Activated CD4-positive, alpha-beta T cell treated with anti-CD3 and anti-CD28 coated beads, Interleukin-2, amount 10 ng/mL, durations not matched to agents 24 days and 14 days (primary cell): Measurements from ENCODE around the gene PRCC. TPM values are rescaled to one million over a fixed set of nuclear protein-coding genes. Genes with fewer than 3 reads are reported as not detected.

Source experiments
- DNase-seq: peaks from one replicate; pipeline ENCODE4 v3.0.0; 2022
- H3K27ac Mint-ChIP-seq: one replicate; pipeline ENCODE4 v1.8.0; 2022; ENCODE audit warnings: mild to moderate bottlenecking, mixed read lengths
- H3K27me3 Mint-ChIP-seq: one replicate; pipeline ENCODE4 v1.8.0; 2022; ENCODE audit warnings: mixed read lengths
- H3K36me3 Mint-ChIP-seq: one replicate; pipeline ENCODE4 v1.8.0; 2022; ENCODE audit warnings: low read depth, mild to moderate bottlenecking, mixed read lengths
- H3K4me1 Mint-ChIP-seq: one replicate; pipeline ENCODE4 v1.8.0; 2021; ENCODE audit warnings: mixed read lengths
- H3K4me3 Mint-ChIP-seq: one replicate; pipeline ENCODE4 v1.8.0; 2022; ENCODE audit warnings: mild to moderate bottlenecking, moderate library complexity, mixed read lengths
- H3K9me3 Mint-ChIP-seq: one replicate; pipeline ENCODE4 v1.8.0; 2021; ENCODE audit warnings: mixed read lengths
- intact Hi-C: fragments of 100-400 bp; cut with micrococcal nuclease; formaldehyde crosslinking; loops from one replicate; pipeline ENCODE4 v1.15.1; 2023
- total RNA-seq: library from RNA; stranded (reverse); gene quantifications from 2 replicates; pipeline ENCODE4 v1.2.3, GENCODE V29; 2022

PRCC gene
- total RNA-seq, 1 donor from 2014 or later, result 120 TPM

- Mint-ChIP-seq H3K36me3 (peaks cover 2% of the 10 kb centered on the region), H3K27ac (no peak overlapping the region), H3K9me3 (no peaks in the 10 kb centered on the region), H3K4me3 (peak overlapping the region; percentile 71), H3K27me3 (peaks cover 50% of the 10 kb centered on the region), H3K4me1 (peaks cover 31% of the 10 kb centered on the region)
- intact Hi-C loops, result no loop called here
- DNase-seq, result no peak
Measured at GRCh38 chr1:156844638-156845037, 77.3 kb downstream of the PRCC start.

- no peaks in the 10 kb centered on the region for H3K9me3 Mint-ChIP-seq
- peak; percentile 79 for DNase-seq
- no peak overlapping the region for H3K27ac Mint-ChIP-seq
- H3K27me3 Mint-ChIP-seq, result peaks cover 48% of the 10 kb centered on the region
- intact Hi-C loops, result no loop called here
- H3K4me3 Mint-ChIP-seq, result peak overlapping the region; percentile 71
- peaks cover 30% of the 10 kb centered on the region for H3K4me1 Mint-ChIP-seq
- peaks cover 2% of the 10 kb centered on the region for H3K36me3 Mint-ChIP-seq
Measured at GRCh38 chr1:156845055-156845952, 78.0 kb downstream of the PRCC start.

DNA sequence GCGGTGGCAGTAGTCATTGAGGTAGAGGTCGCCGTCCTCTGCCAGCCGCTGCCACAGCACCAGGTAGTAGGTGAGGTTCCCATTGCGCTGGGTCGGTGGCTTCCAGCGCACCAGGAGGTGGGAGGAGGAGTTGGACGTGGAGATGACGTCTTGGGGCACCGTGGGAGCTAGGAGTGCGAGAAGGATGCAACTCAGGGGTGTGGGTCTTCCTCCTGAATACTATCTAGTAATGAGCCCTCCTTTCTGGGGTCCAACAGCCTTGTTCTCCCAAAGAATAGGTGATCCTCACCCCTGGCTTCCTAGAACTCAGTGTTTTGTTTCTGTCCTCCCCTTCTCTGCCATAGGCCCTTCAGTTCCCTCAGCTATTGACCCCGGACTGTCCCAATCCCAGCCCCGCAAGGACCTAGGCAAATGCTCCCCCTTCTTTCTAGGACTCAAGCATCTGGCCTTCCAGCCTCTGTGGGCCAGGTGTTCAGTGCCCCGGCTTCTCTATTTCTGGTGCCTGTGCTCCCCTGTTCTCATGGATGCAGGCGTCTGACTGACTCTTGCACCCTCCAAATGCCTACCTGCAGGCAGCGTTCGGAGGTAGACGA, 78.7 kb downstream of the PRCC start:
- Mint-ChIP-seq H3K36me3 (peaks cover 2% of the 10 kb centered on the region), H3K27me3 (peaks cover 44% of the 10 kb centered on the region), H3K4me3 (no peak overlapping the region), H3K27ac (no peak overlapping the region), H3K4me1 (peaks cover 30% of the 10 kb centered on the region), H3K9me3 (no peaks in the 10 kb centered on the region)
- no peak for DNase-seq
- intact Hi-C loops, result no loop called here

DNA sequence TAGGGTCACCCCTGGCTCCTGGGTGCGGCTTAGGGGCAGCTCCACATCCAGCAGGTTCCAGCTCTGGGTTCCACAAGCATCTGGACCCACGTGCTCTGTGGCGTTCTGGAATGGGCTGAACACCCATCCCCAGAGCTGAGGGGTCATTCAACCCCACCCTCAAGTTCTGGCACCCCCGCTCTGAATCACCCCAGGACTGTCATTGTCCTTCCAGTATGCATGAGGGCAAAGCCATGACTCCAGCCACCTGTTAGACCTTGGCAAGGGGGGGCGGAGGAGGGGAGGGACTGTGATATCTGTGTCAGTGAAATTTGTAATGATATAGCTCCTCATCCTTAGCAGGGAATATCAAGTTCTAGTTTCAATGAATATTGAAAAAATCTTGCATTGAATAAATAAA, 79.3 kb downstream of the PRCC start:
- peaks cover 44% of the 10 kb centered on the region for H3K27me3 Mint-ChIP-seq
- H3K4me1 Mint-ChIP-seq, result peaks cover 30% of the 10 kb centered on the region
- intact Hi-C loops, result no loop called here
- DNase-seq, result no peak
- H3K36me3 Mint-ChIP-seq, result peaks cover 2% of the 10 kb centered on the region
- no peak overlapping the region for H3K4me3 Mint-ChIP-seq
- no peak overlapping the region for H3K27ac Mint-ChIP-seq
- H3K9me3 Mint-ChIP-seq, result no peaks in the 10 kb centered on the region

GRCh38 chr1:156847591-156848460, 80.5 kb downstream of the PRCC start:
- H3K36me3 Mint-ChIP-seq, result peaks cover 2% of the 10 kb centered on the region
- no peaks in the 10 kb centered on the region for H3K9me3 Mint-ChIP-seq
- no peak for DNase-seq
- intact Hi-C loops, result loop anchor here (1.0 kb wide), 1 partner anchor 32 kb away; the partner anchor contains the start of gene SH2D2A
- H3K27ac Mint-ChIP-seq, result peak overlapping the region; percentile 30
- H3K27me3 Mint-ChIP-seq, result peaks cover 40% of the 10 kb centered on the region
- H3K4me3 Mint-ChIP-seq, result peak overlapping the region; percentile 59
- H3K4me1 Mint-ChIP-seq, result peaks cover 30% of the 10 kb centered on the region

- H3K27ac Mint-ChIP-seq, result peak overlapping the region; percentile 30
- H3K9me3 Mint-ChIP-seq, result no peaks in the 10 kb centered on the region
- H3K4me1 Mint-ChIP-seq, result peaks cover 30% of the 10 kb centered on the region
- peaks cover 35% of the 10 kb centered on the region for H3K27me3 Mint-ChIP-seq
- DNase-seq, result peak; percentile 91
- H3K36me3 Mint-ChIP-seq, result peaks cover 2% of the 10 kb centered on the region
- intact Hi-C loops, result loop anchor here (1.0 kb wide), 1 partner anchor 32 kb away; the partner anchor contains the start of gene SH2D2A
- H3K4me3 Mint-ChIP-seq, result peak overlapping the region; percentile 59
Measured at GRCh38 chr1:156848461-156849150, 81.3 kb downstream of the PRCC start.

- intact Hi-C loops, result no loop called here
Measured at GRCh38 chr1:156849151-156849496, 81.8 kb downstream of the PRCC start.

More at GRCh38 chr1:156849151-156849496, 81.8 kb downstream of the PRCC start:
- Mint-ChIP-seq H3K27ac (no peak overlapping the region), H3K4me3 (peak overlapping the region; percentile 59), H3K36me3 (no peaks in the 10 kb centered on the region), H3K27me3 (peaks cover 31% of the 10 kb centered on the region), H3K9me3 (no peaks in the 10 kb centered on the region), H3K4me1 (peaks cover 27% of the 10 kb centered on the region)
- DNase-seq, result no peak

Other genes starting within 250 kb of the PRCC start
- gene IQGAP3, start 195.0 kb upstream of the PRCC start, total RNA-seq, result 10.5 and 11.2 TPM in 2 replicates
- gene TTC24, start 187.8 kb upstream of the PRCC start, total RNA-seq, result 4.6 and 5.4 TPM in 2 replicates
- 84.1 and 90.2 TPM in 2 replicates for gene NAXE, start 175.8 kb upstream of the PRCC start, total RNA-seq
- 99.0 and 99.2 TPM in 2 replicates for gene GPATCH4, start 166.1 kb upstream of the PRCC start, total RNA-seq
- gene HAPLN2, start 148.1 kb upstream of the PRCC start, total RNA-seq, result not detected in 2 replicates
- not detected in 2 replicates for gene BCAN, start 125.4 kb upstream of the PRCC start, total RNA-seq
- gene NES, start 90.1 kb upstream of the PRCC start, total RNA-seq, result 0.05 TPM in 2 replicates
- 0.62 and 1.4 TPM in 2 replicates for gene CRABP2, start 62.0 kb upstream of the PRCC start, total RNA-seq
- 35.9 and 40.5 TPM in 2 replicates for gene METTL25B, start 39.1 kb upstream of the PRCC start, total RNA-seq
- 75.4 and 83.1 TPM in 2 replicates for gene ISG20L2, start 38.8 kb upstream of the PRCC start, total RNA-seq
- 134 and 135 TPM in 2 replicates for gene MRPL24, start 26.4 kb upstream of the PRCC start, total RNA-seq
- 360 and 367 TPM in 2 replicates for gene HDGF, start 15.9 kb upstream of the PRCC start, total RNA-seq
- gene SH2D2A, start 49.3 kb downstream of the PRCC start, total RNA-seq, result 277 and 282 TPM in 2 replicates
- 0.68 and 0.71 TPM in 2 replicates for gene INSRR, start 91.6 kb downstream of the PRCC start, total RNA-seq
- gene NTRK1, start 93.3 kb downstream of the PRCC start, total RNA-seq, result 54.3 and 61.2 TPM in 2 replicates
- gene PEAR1, start 126.2 kb downstream of the PRCC start, total RNA-seq, result 0.09 and 0.21 TPM in 2 replicates
- gene LRRC71, start 153.1 kb downstream of the PRCC start, total RNA-seq, result not detected in 2 replicates